Measurements from ENCODE around the gene PLA2G4B. TPM values are rescaled to one million over a fixed set of nuclear protein-coding genes. Genes with fewer than 3 reads are reported as not detected.

The PLA2G4B gene
- total RNA-seq, 1 donor from 2014 or later = 8.2 TPM

- intact Hi-C loops (cut with micrococcal nuclease) = no loop called here
- TF ChIP-seq CTCF (IDR thresholded peaks at IDR 0.05) = no peak
- POLR2A ChIA-PET = no interaction called here
Observed at GRCh38 chr15:41855261-41855961, 16.8 kb downstream of the PLA2G4B start.

GRCh38 chr15:41856262-41856661 is 17.6 kb downstream of the PLA2G4B start:
- ATAC-seq (ENCODE audit: low read depth) (no peak), DNase-seq (no peak)
- Mint-ChIP-seq H3K27me3 (no peaks in the 10 kb centered on the region), H3K4me3 (no peak overlapping the region), H3K4me1 (no peaks in the 10 kb centered on the region), H3K27ac (no peak overlapping the region), H3K36me3 (ENCODE audit: low read depth) (no peaks in the 10 kb centered on the region), H3K9me3 (no peaks in the 10 kb centered on the region)
- ChIA-PET POLR2A (no interaction called here), CTCF (no interaction called here)
- no peak for TF ChIP-seq CTCF (IDR thresholded peaks at IDR 0.05)
- intact Hi-C loops (cut with micrococcal nuclease) = no loop called here

More at GRCh38 chr15:41855261-41855961, 16.8 kb downstream of the PLA2G4B start:
- ATAC-seq (ENCODE audit: low read depth) (no peak), DNase-seq (no peak)
- Mint-ChIP-seq H3K4me1 (peaks cover 4% of the 10 kb centered on the region), H3K9me3 (no peaks in the 10 kb centered on the region), H3K27ac (no peak overlapping the region), H3K27me3 (no peaks in the 10 kb centered on the region), H3K4me3 (no peak overlapping the region), H3K36me3 (ENCODE audit: low read depth) (no peaks in the 10 kb centered on the region)
- CTCF ChIA-PET = no interaction called here

GRCh38 chr15:41856716-41857115 is 18.1 kb downstream of the PLA2G4B start:
- Mint-ChIP-seq H3K4me1 (no peaks in the 10 kb centered on the region), H3K4me3 (no peak overlapping the region), H3K9me3 (no peaks in the 10 kb centered on the region), H3K36me3 (ENCODE audit: low read depth) (no peaks in the 10 kb centered on the region), H3K27ac (no peak overlapping the region), H3K27me3 (no peaks in the 10 kb centered on the region)
- TF ChIP-seq CTCF (IDR thresholded peaks at IDR 0.05) = no peak
- ATAC-seq (ENCODE audit: low read depth) (no peak), DNase-seq (no peak)
- POLR2A ChIA-PET = no interaction called here
- CTCF ChIA-PET = no interaction called here
- intact Hi-C loops (cut with micrococcal nuclease) = no loop called here

GRCh38 chr15:41857316-41857715 is 18.7 kb downstream of the PLA2G4B start:
- Mint-ChIP-seq H3K9me3 (no peaks in the 10 kb centered on the region), H3K27ac (no peak overlapping the region), H3K4me3 (no peak overlapping the region), H3K36me3 (ENCODE audit: low read depth) (no peaks in the 10 kb centered on the region), H3K4me1 (no peaks in the 10 kb centered on the region), H3K27me3 (no peaks in the 10 kb centered on the region)
- TF ChIP-seq CTCF (IDR thresholded peaks at IDR 0.05) = no peak
- intact Hi-C loops (cut with micrococcal nuclease) = no loop called here
- CTCF ChIA-PET = no interaction called here
- ATAC-seq (ENCODE audit: low read depth) (no peak), DNase-seq (no peak)
- POLR2A ChIA-PET = no interaction called here

GRCh38 chr15:41858756-41859155 is 20.1 kb downstream of the PLA2G4B start:
- TF ChIP-seq CTCF (IDR thresholded peaks at IDR 0.05) = no peak
- H3K36me3 Mint-ChIP-seq (ENCODE audit: low read depth) = no peaks in the 10 kb centered on the region
- H3K27me3 Mint-ChIP-seq = peaks cover 3% of the 10 kb centered on the region
- H3K4me1 Mint-ChIP-seq = no peaks in the 10 kb centered on the region
- ChIA-PET POLR2A (no interaction called here), CTCF (no interaction called here)
- DNase-seq (no peak), ATAC-seq (ENCODE audit: low read depth) (no peak)
- intact Hi-C loops (cut with micrococcal nuclease) = no loop called here
- no peaks in the 10 kb centered on the region for H3K9me3 Mint-ChIP-seq
- no peak overlapping the region for H3K4me3 Mint-ChIP-seq
- H3K27ac Mint-ChIP-seq = no peak overlapping the region
